Endothelial cell (in vitro differentiated cells): ENCODE results near the gene FOXP4. TPM values are rescaled to one million over a fixed set of nuclear protein-coding genes. Genes with fewer than 3 reads are reported as not detected.

Experiments
- DNase-seq: peaks from one replicate; pipeline ENCODE4 v3.0.0; 2021; ENCODE audit warnings: low spot score
- H3K27ac Mint-ChIP-seq: one replicate; pipeline ENCODE4 v1.8.0; 2021; ENCODE audit warnings: mixed read lengths, inconsistent platforms; ENCODE audit not compliant: unreplicated experiment
- H3K27me3 Mint-ChIP-seq: one replicate; pipeline ENCODE4 v1.8.0; 2021; ENCODE audit warnings: mild to moderate bottlenecking, moderate library complexity, mixed read lengths, inconsistent platforms; ENCODE audit not compliant: unreplicated experiment
- H3K36me3 Mint-ChIP-seq: one replicate; pipeline ENCODE4 v1.8.0; 2021; ENCODE audit warnings: mild to moderate bottlenecking, low read depth, mixed read lengths, inconsistent platforms; ENCODE audit not compliant: unreplicated experiment
- H3K4me1 Mint-ChIP-seq: one replicate; pipeline ENCODE4 v1.8.0; 2021; ENCODE audit warnings: mild to moderate bottlenecking, mixed read lengths, inconsistent platforms; ENCODE audit not compliant: unreplicated experiment
- H3K4me3 Mint-ChIP-seq: one replicate; pipeline ENCODE4 v1.8.0; 2021; ENCODE audit warnings: mild to moderate bottlenecking, mixed read lengths, inconsistent platforms; ENCODE audit not compliant: unreplicated experiment
- H3K9me3 Mint-ChIP-seq: one replicate; pipeline ENCODE4 v1.8.0; 2021; ENCODE audit warnings: mixed read lengths, inconsistent platforms; ENCODE audit not compliant: unreplicated experiment
- CTCF ChIP-seq: fragments of 200-600 bp; sonication (generic); IDR thresholded peaks from one replicate; pipeline ENCODE4 v1.5.0; 2021; ENCODE audit warnings: antibody characterized with exemption; ENCODE audit not compliant: unreplicated experiment
- total RNA-seq: library from RNA; stranded (reverse); fragmentation: NEBNext Ultra II Directional; extraction: Animal tissue kit (Norgen Biotek cat#: 25700); gene quantifications from one replicate; pipeline ENCODE4 v1.2.1, GENCODE V29; 2021; ENCODE audit not compliant: unreplicated experiment

Gene FOXP4
- total RNA-seq, 1 donor from 2014 or later: 32.5 TPM

GRCh38 chr6:41589636-41590622 lies 43.7 kb downstream of the FOXP4 start:
- no peak for TF ChIP-seq CTCF
- Mint-ChIP-seq H3K4me1 (no peaks in the 10 kb centered on the region), H3K27me3 (peaks cover 12% of the 10 kb centered on the region), H3K36me3 (peaks cover 14% of the 10 kb centered on the region), H3K9me3 (no peaks in the 10 kb centered on the region), H3K27ac (no peak overlapping the region), H3K4me3 (peak overlapping the region; percentile 13)
- DNase-seq: no peak

GRCh38 chr6:41591122-41591521 lies 44.9 kb downstream of the FOXP4 start:
- no peak overlapping the region for H3K4me3 Mint-ChIP-seq
- peaks cover 8% of the 10 kb centered on the region for H3K36me3 Mint-ChIP-seq
- H3K27me3 Mint-ChIP-seq: peaks cover 10% of the 10 kb centered on the region
- no peaks in the 10 kb centered on the region for H3K9me3 Mint-ChIP-seq
- no peak overlapping the region for H3K27ac Mint-ChIP-seq
- H3K4me1 Mint-ChIP-seq: no peaks in the 10 kb centered on the region
- TF ChIP-seq CTCF: no peak
- no peak for DNase-seq

DNA sequence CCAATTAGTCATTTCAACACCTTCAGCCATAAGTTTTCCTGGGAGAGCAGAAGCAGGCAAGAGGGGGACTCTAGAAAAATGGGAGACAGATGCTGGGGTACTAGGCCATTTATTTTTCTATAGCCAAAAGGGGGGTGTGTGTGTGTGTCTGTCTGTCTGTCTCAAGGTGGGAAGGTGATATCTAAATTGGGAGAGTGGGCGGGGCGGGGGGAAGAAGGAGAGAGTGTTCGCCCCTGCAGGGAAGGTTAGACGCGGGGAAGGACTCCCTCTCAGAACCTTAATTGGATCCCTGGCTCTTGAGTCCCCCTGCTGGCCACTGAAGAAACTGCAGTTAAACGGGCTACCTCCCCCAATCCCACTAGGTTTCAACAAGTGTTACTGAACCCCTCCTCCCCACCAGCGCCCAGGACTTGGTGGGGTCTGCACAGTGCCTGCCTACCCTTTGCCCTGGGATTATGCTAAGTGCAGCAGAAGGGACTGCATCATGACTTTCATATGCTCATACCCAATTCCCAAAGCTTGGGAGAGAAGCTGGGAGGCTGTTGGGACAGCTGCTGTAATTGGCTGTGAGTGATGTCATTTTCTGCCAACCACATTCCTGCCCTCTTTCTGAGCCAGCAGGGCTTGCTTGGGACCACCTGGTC lies 45.8 kb downstream of the FOXP4 start:
- Mint-ChIP-seq H3K27me3 (peaks cover 12% of the 10 kb centered on the region), H3K4me3 (no peak overlapping the region), H3K36me3 (peaks cover 14% of the 10 kb centered on the region), H3K9me3 (no peaks in the 10 kb centered on the region), H3K27ac (no peak overlapping the region), H3K4me1 (no peaks in the 10 kb centered on the region)
- DNase-seq: peak; percentile 87
- TF ChIP-seq CTCF: peak; percentile 96

- DNase-seq: no peak
- peaks cover 13% of the 10 kb centered on the region for H3K36me3 Mint-ChIP-seq
- H3K27me3 Mint-ChIP-seq: peaks cover 10% of the 10 kb centered on the region
- TF ChIP-seq CTCF: no peak
- H3K4me1 Mint-ChIP-seq: no peaks in the 10 kb centered on the region
- H3K27ac Mint-ChIP-seq: no peak overlapping the region
- no peak overlapping the region for H3K4me3 Mint-ChIP-seq
- no peaks in the 10 kb centered on the region for H3K9me3 Mint-ChIP-seq
These were observed 47.2 kb downstream of the FOXP4 start for GRCh38 chr6:41593406-41593805.

GRCh38 chr6:41593839-41594238 lies 47.7 kb downstream of the FOXP4 start:
- no peaks in the 10 kb centered on the region for H3K9me3 Mint-ChIP-seq
- no peak overlapping the region for H3K27ac Mint-ChIP-seq
- peaks cover 10% of the 10 kb centered on the region for H3K27me3 Mint-ChIP-seq
- no peaks in the 10 kb centered on the region for H3K4me1 Mint-ChIP-seq
- no peak for TF ChIP-seq CTCF
- DNase-seq: no peak
- no peak overlapping the region for H3K4me3 Mint-ChIP-seq
- peaks cover 12% of the 10 kb centered on the region for H3K36me3 Mint-ChIP-seq
